Stimulated activated CD8-positive, alpha-beta memory T cell treated with anti-CD3 and anti-CD28 coated beads, Interleukin-12 subunit alpha, Interleukin-12 subunit beta, amount 100 ng/mL, for 1 hour (primary cell): ENCODE results near the gene KRT1.
"Not testable (repeated sequence)": the region's sequence is repeated elsewhere in the genome, so short reads cannot be mapped to it uniquely, and the experiment has no call there.

Experiments used
- DNase-seq: peaks from one replicate; pipeline ENCODE4 v3.0.0-alpha.2; 2020; ENCODE audit warnings: low read depth

KRT1 gene

GRCh38 chr12:52682381-52682660, 2.1 kb upstream of the KRT1 start:
- no peak for DNase-seq

- peak; percentile 36 for DNase-seq
Observed at GRCh38 chr12:52681526-52682380, 1.5 kb upstream of the KRT1 start.

DNA sequence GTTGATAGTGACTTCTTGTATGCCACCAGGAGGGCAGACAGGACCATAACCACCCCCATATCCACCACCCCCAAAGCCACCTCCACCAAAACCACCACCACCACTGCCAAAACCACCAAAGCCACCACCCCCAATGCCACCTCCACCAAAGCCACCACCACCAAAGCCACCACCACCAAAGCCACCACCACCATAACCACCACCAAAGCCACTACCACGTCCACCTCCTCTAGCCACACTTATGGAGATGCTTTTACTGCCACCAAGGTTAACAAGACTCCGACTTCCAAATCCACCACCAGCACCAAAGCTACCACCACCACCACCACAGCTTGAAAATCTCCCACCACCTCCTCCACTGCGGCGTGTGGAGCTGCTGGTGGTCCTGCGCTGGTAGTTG, 332 bp downstream of the KRT1 start:
- DNase-seq = no peak

- DNase-seq = no peak
Observed at GRCh38 chr12:52677671-52678070, 2.5 kb downstream of the KRT1 start.

- no peak for DNase-seq
Observed at GRCh38 chr12:52677126-52677525, 3.1 kb downstream of the KRT1 start.

- no peak for DNase-seq
Observed at GRCh38 chr12:52676163-52676562, 4.0 kb downstream of the KRT1 start.

DNA sequence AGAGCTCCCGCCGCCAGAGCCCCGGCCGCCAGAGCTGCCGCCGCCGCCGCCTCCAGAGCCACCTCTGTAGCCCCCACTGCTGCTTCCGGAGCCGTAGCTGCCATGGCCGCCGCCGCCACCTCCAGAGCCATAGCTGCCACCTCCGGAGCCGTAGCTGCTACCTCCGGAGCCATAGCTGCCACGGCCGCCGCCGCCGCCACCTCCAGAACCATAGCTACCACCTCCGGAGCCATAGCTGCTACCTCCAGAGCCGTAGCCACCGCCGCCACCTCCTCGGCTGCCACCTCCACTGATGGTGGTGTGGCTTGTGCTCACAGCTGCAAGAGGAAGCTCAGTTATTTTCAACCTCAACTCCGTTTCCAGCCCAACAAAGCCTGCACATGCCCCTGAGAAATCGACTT, 4.9 kb downstream of the KRT1 start:
- no peak for DNase-seq

- no peak for DNase-seq
Observed at GRCh38 chr12:52674433-52674775, 5.8 kb downstream of the KRT1 start.

DNA sequence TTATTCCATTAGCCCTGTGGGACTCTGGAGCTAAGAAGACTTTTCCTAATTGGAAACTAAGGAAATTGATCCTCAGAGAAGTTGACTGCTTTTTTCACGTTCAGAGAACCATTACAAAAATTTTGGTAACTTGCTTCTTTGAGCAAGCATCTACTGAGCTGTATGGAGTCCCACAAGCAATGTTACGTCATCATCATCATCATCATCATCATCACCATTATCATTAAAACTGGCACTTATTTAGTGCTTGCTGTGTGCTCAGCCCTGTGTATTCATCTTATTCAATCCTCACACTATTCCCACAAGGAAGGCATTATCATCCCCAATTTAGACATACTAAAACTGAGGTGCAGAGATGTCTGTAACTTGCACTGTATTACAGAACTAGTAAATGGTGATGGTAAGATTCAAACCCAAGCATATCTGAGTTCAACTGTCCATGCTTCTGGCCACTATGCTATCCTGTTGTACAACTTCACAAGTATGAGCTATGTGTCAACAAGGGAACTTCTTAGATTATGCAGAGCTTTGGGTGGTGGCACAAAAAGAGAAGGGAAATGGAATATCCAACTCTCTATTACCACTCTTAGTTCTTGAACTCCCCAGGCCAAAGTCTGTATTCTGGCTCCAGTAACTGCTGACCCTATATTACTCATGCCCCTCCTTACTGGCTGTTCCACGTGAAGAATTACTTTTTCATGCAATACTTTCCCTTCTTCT, 6.3 kb downstream of the KRT1 start:
- no peak for DNase-seq

DNA sequence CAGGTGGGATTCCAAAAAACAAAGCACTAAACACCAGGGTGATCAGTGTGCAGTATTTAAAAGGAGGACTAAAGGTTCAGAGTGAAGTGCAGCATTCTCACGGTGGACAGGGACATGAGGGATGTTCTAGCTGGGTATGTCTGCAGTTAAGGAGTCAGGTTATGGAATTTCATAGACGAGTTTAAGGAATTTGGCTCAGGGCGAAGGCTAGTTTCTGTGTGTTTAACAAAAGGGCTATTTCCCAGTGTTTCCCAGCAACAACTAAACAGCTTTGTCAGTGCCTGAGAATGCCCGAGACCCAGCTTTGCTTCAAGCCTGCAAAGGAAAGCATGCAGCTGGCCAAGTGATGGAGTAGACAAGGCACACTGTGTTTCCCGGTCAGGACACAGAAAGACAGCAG, 7.0 kb downstream of the KRT1 start:
- DNase-seq = no peak

DNA sequence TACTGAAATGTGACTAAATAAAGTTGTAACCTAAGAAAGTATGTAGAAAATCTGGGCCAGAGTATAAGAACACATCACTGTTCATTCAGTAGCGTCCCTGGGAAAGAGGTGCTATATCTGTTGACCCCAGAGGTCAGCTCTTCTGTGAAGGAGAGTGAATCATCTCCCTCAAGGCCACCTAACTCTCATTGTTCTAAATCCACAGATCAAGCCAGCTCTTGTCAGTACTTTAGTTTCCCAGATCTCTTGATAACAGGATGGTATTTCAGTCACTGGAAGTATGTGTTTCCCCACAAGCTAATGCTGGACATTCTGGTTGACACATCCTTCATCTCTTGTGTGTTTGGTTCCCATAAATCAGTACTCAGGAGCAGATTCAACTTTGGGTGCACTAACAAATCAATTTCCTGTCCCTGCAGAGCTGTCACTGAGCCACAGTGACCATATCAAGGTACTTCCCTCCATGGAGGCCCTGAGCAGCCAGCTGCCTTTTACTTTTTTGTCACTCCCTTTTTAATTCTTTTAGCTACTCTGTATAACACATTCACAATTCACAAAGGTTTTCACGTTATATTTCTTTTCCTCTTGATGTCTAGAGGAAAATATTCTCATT, 7.8 kb downstream of the KRT1 start:
- no peak for DNase-seq

- no peak for DNase-seq
Observed at GRCh38 chr12:52670961-52671360, 9.2 kb downstream of the KRT1 start.

GRCh38 chr12:52670506-52670905, 9.7 kb downstream of the KRT1 start:
- DNase-seq = no peak

DNA sequence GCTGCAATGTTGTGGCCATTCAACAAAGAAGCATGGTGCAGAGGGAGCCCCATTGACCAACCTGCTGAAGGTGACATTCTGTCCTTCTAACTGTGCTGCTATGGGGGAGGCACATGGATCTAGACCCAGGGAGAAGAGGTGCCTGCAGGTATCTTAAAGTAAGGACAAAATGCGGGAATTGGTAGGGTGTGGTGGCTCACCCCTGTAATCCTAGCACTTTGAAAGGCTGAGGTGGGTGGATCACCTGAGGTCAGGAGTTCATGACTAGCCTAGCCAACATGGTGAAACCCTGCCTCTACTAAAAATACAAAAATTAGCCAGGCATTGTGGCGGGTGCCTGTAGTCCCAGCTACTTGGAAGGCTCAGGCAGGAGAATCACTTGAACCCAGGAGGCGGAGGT, 10.3 kb downstream of the KRT1 start:
- DNase-seq = not testable (repeated sequence)

DNA sequence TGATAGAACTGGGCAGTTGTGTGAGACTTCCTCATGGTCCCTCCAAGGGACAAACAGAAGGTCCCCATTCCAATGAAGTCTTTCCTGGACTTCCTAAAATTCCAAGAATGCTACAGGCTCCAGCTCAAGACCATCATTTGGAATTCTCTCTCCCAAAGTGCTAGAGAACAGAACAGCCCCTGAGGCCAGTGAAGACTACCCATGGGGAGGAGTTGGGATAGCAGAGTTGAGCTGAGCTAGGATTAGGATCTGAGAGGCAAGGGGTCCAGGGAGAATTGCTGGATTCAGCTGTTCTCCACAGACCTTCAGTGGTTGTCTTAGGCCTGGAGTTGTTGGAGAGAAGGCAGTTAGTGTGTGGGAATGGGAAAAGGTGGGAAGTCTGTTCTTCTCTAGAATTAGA, 10.8 kb downstream of the KRT1 start:
- DNase-seq = no peak

- no peak for DNase-seq
Observed at GRCh38 chr12:52667931-52668330, 12.3 kb downstream of the KRT1 start.

DNA sequence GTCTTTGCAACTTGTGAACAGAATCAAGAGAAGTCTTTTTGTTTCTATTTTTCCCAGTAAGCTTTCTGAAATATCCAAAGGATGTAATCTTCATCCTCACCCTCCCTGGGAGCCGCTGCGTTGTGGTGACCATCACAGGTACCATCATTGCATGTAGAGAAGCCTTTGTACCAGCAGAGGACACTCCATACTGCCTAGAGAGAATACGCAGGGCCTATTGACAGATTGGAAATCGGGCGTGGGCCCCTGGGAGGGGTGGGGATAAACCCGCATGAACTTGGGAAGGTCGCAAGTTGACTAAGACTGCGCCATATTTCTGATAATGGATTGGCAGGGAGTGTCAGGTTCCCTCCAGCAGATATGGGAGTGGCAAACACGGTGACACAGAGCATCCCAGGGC, 12.7 kb downstream of the KRT1 start:
- no peak for DNase-seq

GRCh38 chr12:52666471-52666870, 13.7 kb downstream of the KRT1 start:
- DNase-seq = no peak

DNA sequence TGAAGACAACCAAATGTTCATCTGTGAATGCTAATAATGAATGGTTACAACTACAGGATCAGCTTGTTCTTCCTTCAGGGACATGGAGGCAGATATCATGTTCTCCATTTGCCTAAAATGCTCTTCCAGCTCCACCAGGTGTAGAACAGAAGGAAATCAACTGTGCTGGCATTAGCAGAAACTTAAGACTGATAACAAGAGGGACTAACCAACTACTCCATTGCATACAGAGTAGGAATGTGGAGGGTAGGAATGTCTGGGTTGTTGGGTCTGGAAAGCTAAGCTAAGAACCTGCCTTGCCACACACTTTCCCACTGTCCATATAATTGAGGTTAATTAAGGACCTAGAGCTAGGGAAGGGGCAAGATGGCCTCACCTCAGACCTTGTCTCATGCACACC, 16.8 kb downstream of the KRT1 start:
- DNase-seq = no peak

DNA sequence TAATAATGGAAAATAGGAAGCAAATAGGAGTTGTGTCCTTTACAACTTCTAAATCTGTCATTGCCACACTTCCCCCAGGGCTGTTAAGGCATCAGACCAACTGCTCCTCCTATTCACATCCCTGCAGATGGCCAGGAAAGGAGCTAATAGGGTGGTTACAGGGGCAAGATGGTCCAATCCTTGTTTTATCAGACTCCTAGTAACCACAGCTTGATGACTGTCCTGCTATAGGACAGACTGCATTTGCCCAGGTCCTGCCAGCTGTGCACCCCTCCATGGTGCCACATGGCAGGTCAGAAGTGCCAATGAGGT, 17.3 kb downstream of the KRT1 start:
- no peak for DNase-seq

DNA sequence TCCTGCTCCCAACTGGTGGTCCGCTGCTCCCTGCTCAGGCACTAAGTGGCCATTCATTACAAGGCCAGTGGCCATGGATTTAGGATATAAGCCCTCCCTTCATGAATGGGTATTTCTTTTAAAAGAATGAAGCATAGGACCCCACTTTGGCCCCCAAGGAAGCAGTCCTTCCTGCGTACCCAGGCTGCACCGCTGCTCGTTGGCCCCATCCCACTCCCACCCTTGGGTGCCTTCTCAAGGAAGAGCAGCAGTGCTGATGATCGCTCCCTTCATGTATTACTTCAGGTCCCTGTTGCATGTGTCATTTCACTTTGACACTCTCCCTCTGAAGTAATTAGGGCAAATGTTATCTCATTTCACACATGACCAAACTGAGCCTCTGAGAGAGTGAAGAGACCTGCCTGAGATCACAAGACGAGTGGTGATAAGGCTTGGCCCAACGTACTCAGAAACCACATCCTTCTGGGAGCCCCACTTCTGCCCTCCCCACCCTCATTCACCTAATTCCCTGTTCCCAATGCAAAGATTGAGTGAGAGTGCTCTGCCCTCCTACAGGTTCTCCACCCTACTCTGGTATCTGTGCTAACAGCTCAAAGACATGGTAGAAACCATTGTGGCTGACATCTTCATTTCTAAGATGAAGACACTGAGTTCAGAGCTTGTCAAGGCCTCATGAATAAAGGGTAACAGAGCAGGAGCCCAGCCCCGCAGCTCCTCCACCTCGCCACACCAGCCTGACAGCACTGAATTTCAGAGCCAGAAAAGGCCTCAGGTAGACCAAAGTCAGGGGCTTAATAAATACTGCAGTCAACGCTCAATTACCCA, 17.9 kb downstream of the KRT1 start:
- no peak for DNase-seq

GRCh38 chr12:52661668-52662067, 18.5 kb downstream of the KRT1 start:
- DNase-seq = no peak
